ENCODE results near the gene ACACB. TPM values are rescaled to one million over a fixed set of nuclear protein-coding genes. Genes with fewer than 3 reads are reported as not detected.

ACACB gene
- total RNA-seq, 4 donors from 2014 or later, result 69.5 to 132 (median 93.6) TPM

- WGBS, 2 donors (ENCODE audit: low coverage in 1 of 2), result 87% methylated on average over 4 of the region's 4 CpGs; no CpG with 5 or more reads in 1 of the 2 donors
- Histone ChIP-seq H3K36me3 (no peaks in the 10 kb centered on the region), H3K4me1 (peaks cover 14 to 31% (median 16%) of the 10 kb centered on the region in 4 donors), H3K27ac (no peak overlapping the region), H3K4me3 (no peak overlapping the region), H3K9me3 (no peaks in the 10 kb centered on the region), H3K27me3 (no peaks in the 10 kb centered on the region)
- intact Hi-C loops (cut with DNase I; ENCODE audit: low total_unique reads), result no loop called here
- no peak for DNase-seq
- TF ChIP-seq EP300 (IDR thresholded peaks at IDR 0.05; ENCODE audit: low read depth), result no peak
- TF ChIP-seq, protein P1, sequence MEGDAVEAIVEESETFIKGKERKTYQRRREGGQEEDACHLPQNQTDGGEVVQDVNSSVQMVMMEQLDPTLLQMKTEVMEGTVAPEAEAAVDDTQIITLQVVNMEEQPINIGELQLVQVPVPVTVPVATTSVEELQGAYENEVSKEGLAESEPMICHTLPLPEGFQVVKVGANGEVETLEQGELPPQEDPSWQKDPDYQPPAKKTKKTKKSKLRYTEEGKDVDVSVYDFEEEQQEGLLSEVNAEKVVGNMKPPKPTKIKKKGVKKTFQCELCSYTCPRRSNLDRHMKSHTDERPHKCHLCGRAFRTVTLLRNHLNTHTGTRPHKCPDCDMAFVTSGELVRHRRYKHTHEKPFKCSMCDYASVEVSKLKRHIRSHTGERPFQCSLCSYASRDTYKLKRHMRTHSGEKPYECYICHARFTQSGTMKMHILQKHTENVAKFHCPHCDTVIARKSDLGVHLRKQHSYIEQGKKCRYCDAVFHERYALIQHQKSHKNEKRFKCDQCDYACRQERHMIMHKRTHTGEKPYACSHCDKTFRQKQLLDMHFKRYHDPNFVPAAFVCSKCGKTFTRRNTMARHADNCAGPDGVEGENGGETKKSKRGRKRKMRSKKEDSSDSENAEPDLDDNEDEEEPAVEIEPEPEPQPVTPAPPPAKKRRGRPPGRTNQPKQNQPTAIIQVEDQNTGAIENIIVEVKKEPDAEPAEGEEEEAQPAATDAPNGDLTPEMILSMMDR (IDR thresholded peaks at IDR 0.05), result no peak
- no peak for TF ChIP-seq POLR2AphosphoS5 (IDR thresholded peaks at IDR 0.05)
- TF ChIP-seq POLR2A (IDR thresholded peaks at IDR 0.05), result no peak
- in situ Hi-C loops (cut with MboI; ENCODE audit: low pct_ligation_motif_present in 1 of 4, low pct_unique_long_range_greater_than_20kb in 1 of 4, low sequenced_read_pairs in 3 of 4), result loop anchor here in 1 of 4 donors (25.0 kb wide), 1 partner anchor 267 kb away; no protein-coding TSS in a partner anchor
Measured at GRCh38 chr12:109120557-109120956, 4.2 kb downstream of the ACACB start.

DNA sequence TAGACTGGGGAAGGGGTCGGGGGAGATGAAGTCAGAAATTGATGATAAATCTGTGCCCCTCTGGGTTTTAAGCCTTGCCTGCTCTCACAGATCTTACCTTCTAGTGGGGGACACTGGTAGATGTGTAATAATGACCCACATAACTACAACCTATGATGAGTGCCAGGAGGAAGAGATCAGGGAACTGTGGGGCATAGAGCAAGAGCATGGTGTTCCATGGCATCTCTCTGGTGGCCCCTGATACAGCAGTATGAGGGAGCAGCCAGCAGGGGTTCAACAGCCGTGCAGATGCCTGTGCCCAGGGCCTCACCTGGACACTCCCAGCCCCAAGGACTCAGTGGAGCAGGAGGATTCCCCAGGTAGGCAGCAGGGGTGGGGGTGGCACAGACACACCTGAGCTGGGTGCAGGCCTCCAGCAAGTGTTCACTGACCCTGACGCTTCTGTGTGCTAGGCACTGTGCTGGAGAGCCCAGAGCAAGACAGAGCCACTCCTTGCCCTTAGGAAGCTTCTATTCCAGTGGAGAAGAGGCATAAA is 5.0 kb downstream of the ACACB start:
- Histone ChIP-seq H3K36me3 (no peaks in the 10 kb centered on the region), H3K27ac (no peak overlapping the region), H3K9me3 (no peaks in the 10 kb centered on the region), H3K4me1 (peaks cover 11 to 31% (median 14%) of the 10 kb centered on the region in 4 donors), H3K4me3 (no peak overlapping the region), H3K27me3 (no peaks in the 10 kb centered on the region)
- 88 to 93% methylated on average over 1 to 3 of the region's 3 CpGs for WGBS, 2 donors (ENCODE audit: low coverage in 1 of 2)
- TF ChIP-seq EP300 (IDR thresholded peaks at IDR 0.05; ENCODE audit: low read depth) (no peak), POLR2A (IDR thresholded peaks at IDR 0.05) (no peak), POLR2AphosphoS5 (IDR thresholded peaks at IDR 0.05) (no peak)
- TF ChIP-seq, protein P1 (IDR thresholded peaks at IDR 0.05), result no peak
- no peak for DNase-seq
- in situ Hi-C loops (cut with MboI; ENCODE audit: low pct_ligation_motif_present in 1 of 4, low pct_unique_long_range_greater_than_20kb in 1 of 4, low sequenced_read_pairs in 3 of 4) (loop anchor here in 1 of 4 donors (25.0 kb wide), 1 partner anchor 266 kb away; no protein-coding TSS in a partner anchor), intact Hi-C loops (cut with DNase I; ENCODE audit: low total_unique reads) (no loop called here)

- H3K4me3 ChIP-seq, result no peak overlapping the region
- DNase-seq, result no peak
- H3K36me3 ChIP-seq, result no peaks in the 10 kb centered on the region
- no peaks in the 10 kb centered on the region for H3K27me3 ChIP-seq
- in situ Hi-C loops (cut with MboI; ENCODE audit: low pct_ligation_motif_present in 1 of 4, low pct_unique_long_range_greater_than_20kb in 1 of 4, low sequenced_read_pairs in 3 of 4) (loop anchor here in 1 of 4 donors (25.0 kb wide), 1 partner anchor 262 kb away; no protein-coding TSS in a partner anchor), intact Hi-C loops (cut with DNase I; ENCODE audit: low total_unique reads) (no loop called here)
- H3K9me3 ChIP-seq, result no peaks in the 10 kb centered on the region
- H3K27ac ChIP-seq, result peak overlapping the region; percentile 17 to 64 (median 50)
- H3K4me1 ChIP-seq, result peaks cover 4 to 17% (median 8%) of the 10 kb centered on the region in 4 donors
- WGBS, 2 donors (ENCODE audit: low coverage in 1 of 2), result 67 to 70% methylated on average over 5 to 12 of the region's 12 CpGs
- TF ChIP-seq, protein P1 (IDR thresholded peaks at IDR 0.05), result no peak
- no peak for TF ChIP-seq POLR2A (IDR thresholded peaks at IDR 0.05)
- TF ChIP-seq EP300 (IDR thresholded peaks at IDR 0.05; ENCODE audit: low read depth), result no peak
- TF ChIP-seq POLR2AphosphoS5 (IDR thresholded peaks at IDR 0.05), result no peak
Measured at GRCh38 chr12:109124878-109125648, 8.7 kb downstream of the ACACB start.

- in situ Hi-C loops (cut with MboI; ENCODE audit: low pct_ligation_motif_present in 1 of 4, low pct_unique_long_range_greater_than_20kb in 1 of 4, low sequenced_read_pairs in 3 of 4) (no loop called here), intact Hi-C loops (cut with DNase I; ENCODE audit: low total_unique reads) (no loop called here)
- H3K4me1 ChIP-seq, result peaks cover 4 to 17% (median 8%) of the 10 kb centered on the region in 4 donors
- no peaks in the 10 kb centered on the region for H3K27me3 ChIP-seq
- peak; percentile 50 for DNase-seq
- 58 to 68% methylated on average over 3 to 7 of the region's 7 CpGs for WGBS, 2 donors (ENCODE audit: low coverage in 1 of 2)
- no peaks in the 10 kb centered on the region for H3K36me3 ChIP-seq
- TF ChIP-seq, protein P1 (IDR thresholded peaks at IDR 0.05), result no peak
- TF ChIP-seq POLR2A (IDR thresholded peaks at IDR 0.05), result no peak
- no peak for TF ChIP-seq EP300 (IDR thresholded peaks at IDR 0.05; ENCODE audit: low read depth)
- TF ChIP-seq POLR2AphosphoS5 (IDR thresholded peaks at IDR 0.05), result no peak
- no peaks in the 10 kb centered on the region for H3K9me3 ChIP-seq
- H3K27ac ChIP-seq, result peak overlapping the region in 3 of 4 donors; percentile 48 to 64 (median 51)
- H3K4me3 ChIP-seq, result no peak overlapping the region
Measured at GRCh38 chr12:109125791-109126190, 9.4 kb downstream of the ACACB start.
